Mesothelial cell of epicardium (in vitro differentiated cells): ENCODE data around the gene FBXW2. TPM values are rescaled to one million over a fixed set of nuclear protein-coding genes. Genes with fewer than 3 reads are reported as not detected.
A peak's percentile ranks its signal among the peaks of the same experiment; 100 is the strongest.

Experiments used
- DNase-seq, 2 experiments: peaks; one replicate each; pipeline ENCODE4 v3.0.0; 2021; ENCODE audit warnings: low spot score in 2 of 2; ENCODE audit not compliant: unreplicated experiment in 2 of 2
- H3K27ac Mint-ChIP-seq: 2 replicates; pipeline ENCODE4 v1.8.0; 2021; ENCODE audit warnings: mixed read lengths
- H3K27me3 Mint-ChIP-seq: 2 replicates; pipeline ENCODE4 v1.8.0; 2021; ENCODE audit warnings: low read depth, mixed read lengths
- H3K36me3 Mint-ChIP-seq: 2 replicates; pipeline ENCODE4 v1.8.0; 2021; ENCODE audit warnings: mixed read lengths
- H3K4me1 Mint-ChIP-seq: 2 replicates; pipeline ENCODE4 v1.8.0; 2021; ENCODE audit warnings: mixed read lengths
- H3K4me3 Mint-ChIP-seq: 2 replicates; pipeline ENCODE4 v1.8.0; 2021; ENCODE audit warnings: mild to moderate bottlenecking, moderate library complexity, mixed read lengths
- H3K9me3 Mint-ChIP-seq: 2 replicates; pipeline ENCODE4 v1.8.0; 2021; ENCODE audit warnings: mixed read lengths
- total RNA-seq: library from RNA; stranded (reverse); gene quantifications from 3 replicates; pipeline ENCODE4 v1.2.1, GENCODE V29; 2021
- TF ChIP-seq, protein P1 (sequence below): fragments of 200-600 bp; sonication (generic); IDR thresholded peaks from one replicate; pipeline ENCODE4 v1.5.0; 2021; ENCODE audit warnings: antibody characterized with exemption; ENCODE audit not compliant: unreplicated experiment

The FBXW2 gene
- total RNA-seq, 1 donor from 2014 or later: 67.5 TPM

DNA sequence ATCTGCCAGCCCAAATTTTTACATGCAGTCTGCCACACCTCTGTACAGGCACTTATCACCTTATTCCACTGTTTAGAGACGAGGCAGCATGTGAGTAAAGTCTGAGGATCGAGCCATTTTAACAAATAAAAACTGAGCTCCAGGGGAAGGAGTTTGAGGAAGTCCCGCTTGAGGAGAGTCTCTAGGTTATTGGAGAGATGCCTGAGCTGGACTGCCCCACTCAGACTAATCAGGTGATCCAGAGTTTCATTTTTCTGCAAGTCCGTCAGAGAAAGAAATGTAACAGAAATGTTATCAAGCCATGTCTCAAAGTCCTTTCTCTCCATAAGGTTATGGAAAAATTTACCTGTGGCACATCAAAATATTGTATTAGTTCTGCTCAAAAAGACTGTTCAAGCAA lies 5.3 kb downstream of the FBXW2 start:
- Mint-ChIP-seq H3K4me1 (peaks cover 18% of the 10 kb centered on the region), H3K4me3 (no peak overlapping the region), H3K27ac (no peak overlapping the region), H3K36me3 (peaks cover 24% of the 10 kb centered on the region), H3K27me3 (no peaks in the 10 kb centered on the region), H3K9me3 (no peaks in the 10 kb centered on the region)
- DNase-seq: no peak
- TF ChIP-seq, protein P1, sequence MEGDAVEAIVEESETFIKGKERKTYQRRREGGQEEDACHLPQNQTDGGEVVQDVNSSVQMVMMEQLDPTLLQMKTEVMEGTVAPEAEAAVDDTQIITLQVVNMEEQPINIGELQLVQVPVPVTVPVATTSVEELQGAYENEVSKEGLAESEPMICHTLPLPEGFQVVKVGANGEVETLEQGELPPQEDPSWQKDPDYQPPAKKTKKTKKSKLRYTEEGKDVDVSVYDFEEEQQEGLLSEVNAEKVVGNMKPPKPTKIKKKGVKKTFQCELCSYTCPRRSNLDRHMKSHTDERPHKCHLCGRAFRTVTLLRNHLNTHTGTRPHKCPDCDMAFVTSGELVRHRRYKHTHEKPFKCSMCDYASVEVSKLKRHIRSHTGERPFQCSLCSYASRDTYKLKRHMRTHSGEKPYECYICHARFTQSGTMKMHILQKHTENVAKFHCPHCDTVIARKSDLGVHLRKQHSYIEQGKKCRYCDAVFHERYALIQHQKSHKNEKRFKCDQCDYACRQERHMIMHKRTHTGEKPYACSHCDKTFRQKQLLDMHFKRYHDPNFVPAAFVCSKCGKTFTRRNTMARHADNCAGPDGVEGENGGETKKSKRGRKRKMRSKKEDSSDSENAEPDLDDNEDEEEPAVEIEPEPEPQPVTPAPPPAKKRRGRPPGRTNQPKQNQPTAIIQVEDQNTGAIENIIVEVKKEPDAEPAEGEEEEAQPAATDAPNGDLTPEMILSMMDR: no peak

DNA sequence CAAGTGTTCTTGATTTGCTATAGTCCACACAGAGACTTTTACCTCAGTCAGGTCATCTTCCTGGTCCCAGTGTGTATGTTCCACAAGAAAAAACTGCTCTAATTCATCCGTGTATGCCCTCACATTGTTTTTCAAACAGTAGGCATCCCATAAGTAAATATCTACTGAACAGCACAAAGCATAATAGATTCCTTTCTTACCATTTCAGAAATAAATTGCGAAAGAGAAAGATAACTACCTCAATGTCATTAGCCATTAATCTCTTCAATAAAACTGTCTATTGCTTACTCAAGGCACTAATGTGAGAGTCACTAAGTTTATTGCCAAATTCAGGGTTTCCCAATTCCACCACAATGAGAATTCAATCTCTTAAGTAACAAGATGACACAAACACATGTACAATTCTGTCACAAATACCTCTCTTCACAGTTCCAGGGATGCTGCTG lies 9.6 kb downstream of the FBXW2 start:
- H3K4me1 Mint-ChIP-seq: no peaks in the 10 kb centered on the region
- no peaks in the 10 kb centered on the region for H3K27me3 Mint-ChIP-seq
- H3K9me3 Mint-ChIP-seq: no peaks in the 10 kb centered on the region
- TF ChIP-seq, protein P1: no peak
- H3K4me3 Mint-ChIP-seq: no peak overlapping the region
- peaks cover 25% of the 10 kb centered on the region for H3K36me3 Mint-ChIP-seq
- peak overlapping the region; percentile 34 for H3K27ac Mint-ChIP-seq
- DNase-seq: no peak

DNA sequence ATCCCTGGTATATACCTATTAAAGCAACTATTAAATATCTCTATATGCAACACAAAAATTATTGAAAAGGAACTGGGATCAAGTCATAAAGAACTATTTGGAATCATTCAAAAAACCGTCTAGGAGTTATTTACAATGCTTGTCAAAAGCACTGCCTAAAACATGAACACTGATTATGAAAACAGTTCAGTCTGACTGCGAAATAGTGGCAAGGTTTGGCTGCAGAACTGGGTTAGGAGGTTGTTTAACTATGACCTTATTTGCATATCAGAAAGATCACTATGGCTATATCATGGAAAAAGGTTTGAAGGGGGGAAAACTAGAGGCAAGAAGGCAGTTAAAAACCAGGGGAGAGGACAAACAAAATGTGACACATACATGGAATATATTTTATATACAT lies 12.0 kb downstream of the FBXW2 start:
- DNase-seq: no peak
- Mint-ChIP-seq H3K4me1 (no peaks in the 10 kb centered on the region), H3K27ac (no peak overlapping the region), H3K27me3 (no peaks in the 10 kb centered on the region), H3K4me3 (no peak overlapping the region), H3K9me3 (no peaks in the 10 kb centered on the region), H3K36me3 (peaks cover 33% of the 10 kb centered on the region)
- TF ChIP-seq, protein P1: no peak

DNA sequence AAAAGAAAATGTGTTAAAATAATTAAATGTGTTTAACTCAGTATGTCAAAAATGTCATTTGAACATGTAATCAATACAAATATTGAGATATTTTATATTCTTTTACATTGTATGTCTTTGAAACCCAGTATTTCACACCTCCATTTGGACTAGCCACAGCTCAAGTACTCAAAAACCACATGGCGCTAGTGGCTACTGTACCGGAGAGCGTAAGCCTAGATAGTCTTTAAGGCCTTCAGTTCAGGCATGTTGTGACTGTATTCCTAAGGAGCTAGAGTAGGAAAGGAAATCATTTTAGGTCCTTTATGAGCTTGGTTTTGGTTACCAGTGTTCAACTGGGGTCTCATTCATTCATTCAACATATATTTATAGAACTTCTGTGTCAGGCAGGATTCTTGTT lies 12.8 kb downstream of the FBXW2 start:
- H3K9me3 Mint-ChIP-seq: no peaks in the 10 kb centered on the region
- H3K27ac Mint-ChIP-seq: no peak overlapping the region
- no peak overlapping the region for H3K4me3 Mint-ChIP-seq
- no peaks in the 10 kb centered on the region for H3K4me1 Mint-ChIP-seq
- H3K27me3 Mint-ChIP-seq: no peaks in the 10 kb centered on the region
- TF ChIP-seq, protein P1: no peak
- peaks cover 33% of the 10 kb centered on the region for H3K36me3 Mint-ChIP-seq
- DNase-seq: no peak

DNA sequence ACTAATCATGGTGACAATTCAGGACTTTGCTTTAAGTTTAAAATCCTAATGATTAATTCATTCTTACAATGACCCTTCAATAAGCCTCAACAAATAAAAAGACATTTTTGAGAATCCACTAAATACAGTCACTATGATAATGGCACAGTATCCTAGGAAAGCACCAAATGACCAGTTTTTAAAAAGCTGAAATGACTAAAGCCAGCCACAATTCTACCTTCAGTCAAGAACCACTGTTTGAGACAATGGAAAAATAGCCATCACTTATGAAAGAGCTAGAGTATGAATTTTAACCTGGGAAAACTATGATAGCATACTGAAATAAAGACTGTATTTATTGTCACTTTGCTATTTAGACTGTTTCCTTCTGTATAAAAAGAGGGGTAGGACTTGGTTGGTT lies 14.0 kb downstream of the FBXW2 start:
- no peak overlapping the region for H3K4me3 Mint-ChIP-seq
- no peaks in the 10 kb centered on the region for H3K4me1 Mint-ChIP-seq
- H3K9me3 Mint-ChIP-seq: no peaks in the 10 kb centered on the region
- H3K27me3 Mint-ChIP-seq: no peaks in the 10 kb centered on the region
- H3K36me3 Mint-ChIP-seq: peaks cover 30% of the 10 kb centered on the region
- no peak overlapping the region for H3K27ac Mint-ChIP-seq
- TF ChIP-seq, protein P1: no peak
- no peak for DNase-seq

DNA sequence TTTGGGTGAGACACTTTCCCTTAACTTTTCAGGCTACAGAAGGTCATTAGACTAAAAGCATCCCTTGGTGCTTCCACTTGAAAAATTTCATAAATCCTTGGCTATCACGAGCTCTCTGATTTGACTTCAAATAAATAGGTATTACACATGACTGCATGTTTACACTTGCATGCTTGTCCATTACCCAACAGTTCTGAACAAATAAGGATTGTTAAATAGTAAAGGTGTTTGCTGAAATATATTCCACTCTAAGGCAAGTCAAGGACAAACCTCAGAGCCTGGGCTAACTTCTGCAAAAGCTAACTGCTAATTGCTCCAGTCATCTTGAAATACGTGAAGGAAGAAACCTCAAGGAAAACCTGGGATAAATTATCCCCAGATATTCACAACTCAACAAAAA lies 14.5 kb downstream of the FBXW2 start:
- H3K27ac Mint-ChIP-seq: no peak overlapping the region
- no peak for DNase-seq
- no peaks in the 10 kb centered on the region for H3K9me3 Mint-ChIP-seq
- H3K36me3 Mint-ChIP-seq: peaks cover 26% of the 10 kb centered on the region
- no peaks in the 10 kb centered on the region for H3K4me1 Mint-ChIP-seq
- no peaks in the 10 kb centered on the region for H3K27me3 Mint-ChIP-seq
- H3K4me3 Mint-ChIP-seq: no peak overlapping the region
- TF ChIP-seq, protein P1: no peak
